ENCODE data around the gene KIAA1191.

Gene KIAA1191

GRCh38 chr5:176365351-176366231, 4.0 kb upstream of the KIAA1191 start, which contains the start of gene ARL10:
ARL10 (plus strand) TSS chr5:176365487; CDS start chr5:176365564, 77 bp downstream.
- peak; percentile 50 for ATAC-seq
- DNase-seq = peak; percentile 78

GRCh38 chr5:176364765-176365350, 3.3 kb upstream of the KIAA1191 start:
- DNase-seq = no peak
- no peak for ATAC-seq

GRCh38 chr5:176362233-176362490, 598 bp upstream of the KIAA1191 start:
- ATAC-seq (no peak), DNase-seq (no peak)

GRCh38 chr5:176360894-176361436, 599 bp downstream of the KIAA1191 start:
- no peak for ATAC-seq
- DNase-seq = peak; percentile 21

- no peak for ATAC-seq
- no peak for DNase-seq
Observed at GRCh38 chr5:176359658-176360057, 1.9 kb downstream of the KIAA1191 start.

- ATAC-seq (no peak), DNase-seq (no peak)
Observed at GRCh38 chr5:176356179-176356566, 5.4 kb downstream of the KIAA1191 start.

GRCh38 chr5:176355400-176356178, 6.0 kb downstream of the KIAA1191 start:
- ATAC-seq (peak; percentile 15), DNase-seq (no peak)

- ATAC-seq (no peak), DNase-seq (no peak)
Observed at GRCh38 chr5:176353533-176353932, 8.0 kb downstream of the KIAA1191 start.

- no peak for DNase-seq
- ATAC-seq = no peak
Observed at GRCh38 chr5:176352116-176352878, 9.3 kb downstream of the KIAA1191 start.

- DNase-seq (no peak), ATAC-seq (no peak)
Observed at GRCh38 chr5:176350416-176350815, 11.1 kb downstream of the KIAA1191 start.

GRCh38 chr5:176342766-176343458, 18.7 kb downstream of the KIAA1191 start:
- DNase-seq = no peak
- no peak for ATAC-seq

GRCh38 chr5:176342158-176342483, 19.4 kb downstream of the KIAA1191 start:
- no peak for ATAC-seq
- DNase-seq = no peak

GRCh38 chr5:176341325-176342157, 20.0 kb downstream of the KIAA1191 start:
- ATAC-seq (no peak), DNase-seq (no peak)

GRCh38 chr5:176339304-176339703, 22.3 kb downstream of the KIAA1191 start:
- ATAC-seq (no peak), DNase-seq (no peak)

GRCh38 chr5:176337913-176338312, 23.7 kb downstream of the KIAA1191 start:
- DNase-seq = no peak
- no peak for ATAC-seq

- DNase-seq = no peak
Observed at GRCh38 chr5:176334031-176334770, 27.4 kb downstream of the KIAA1191 start.

GRCh38 chr5:176320577-176320976, 41.0 kb downstream of the KIAA1191 start:
- no peak for DNase-seq
- no peak for ATAC-seq

More at GRCh38 chr5:176334031-176334770, 27.4 kb downstream of the KIAA1191 start:
- no peak for ATAC-seq

GRCh38 chr5:176319827-176320554, 41.6 kb downstream of the KIAA1191 start:
- ATAC-seq (no peak), DNase-seq (no peak)

All from stimulated activated naive CD8-positive, alpha-beta T cell treated with anti-CD3 and anti-CD28 coated beads, Interleukin-15, Interleukin-2, amounts not matched to agents 100 U/mL and 50 U/mL, for 24 hours (primary cell).